Neural progenitor cell (in vitro differentiated cells): ENCODE results near the gene GMEB1. TPM values are rescaled to one million over a fixed set of nuclear protein-coding genes. Genes with fewer than 3 reads are reported as not detected.

ENCODE experiments used
- DNase-seq: peaks from one replicate; pipeline ENCODE4 v3.0.0-alpha.2; 2016; ENCODE audit warnings: low spot score
- H2AFZ ChIP-seq: fragments of 200-600 bp; sonication (generic); replicated peaks from 2 replicates; pipeline ENCODE4 v1.6.1; 2016; ENCODE audit warnings: antibody characterized with exemption
- H3F3A ChIP-seq: fragments of 200-600 bp; sonication (generic); 2 replicates; pipeline ENCODE4 v1.6.1; 2016; ENCODE audit warnings: antibody characterized with exemption, low read depth
- H3K27ac ChIP-seq: fragments of 200-600 bp; sonication (generic); 2 replicates; pipeline ENCODE4 v1.5.1; 2016; ENCODE audit warnings: mild to moderate bottlenecking
- H3K27me3 ChIP-seq: fragments of 200-600 bp; sonication (generic); 2 replicates; pipeline ENCODE4 v1.6.1; 2016; ENCODE audit warnings: mild to moderate bottlenecking, moderate library complexity
- H3K36me3 ChIP-seq: fragments of 200-600 bp; sonication (generic); 2 replicates; pipeline ENCODE4 v1.5.1; 2016
- H3K4me1 ChIP-seq: fragments of 200-600 bp; sonication (generic); 2 replicates; pipeline ENCODE4 v1.6.1; 2016; ENCODE audit warnings: mixed run types
- H3K4me2 ChIP-seq: fragments of 200-600 bp; sonication (generic); 2 replicates; pipeline ENCODE4 v1.6.1; 2016
- H3K4me3 ChIP-seq: fragments of 200-600 bp; sonication (generic); 2 replicates; pipeline ENCODE4 v1.5.1; 2016
- H3K79me2 ChIP-seq: fragments of 200-600 bp; sonication (generic); 2 replicates; pipeline ENCODE4 v1.6.1; 2016; ENCODE audit warnings: low read depth
- H3K9ac ChIP-seq: fragments of 200-600 bp; sonication (generic); 2 replicates; pipeline ENCODE4 v1.6.1; 2016
- H3K9me3 ChIP-seq: fragments of 200-600 bp; sonication (generic); 2 replicates; pipeline ENCODE4 v1.5.1; 2016; ENCODE audit warnings: low read depth
- H4K20me1 ChIP-seq: fragments of 200-600 bp; sonication (generic); 2 replicates; pipeline ENCODE4 v1.6.1; 2016; ENCODE audit warnings: low read depth
- H3K27ac Mint-ChIP-seq: 3 replicates; pipeline ENCODE4 v1.8.0; 2021; ENCODE audit warnings: mixed read lengths
- H3K27me3 Mint-ChIP-seq: 2 replicates; pipeline ENCODE4 v1.8.0; 2022; ENCODE audit warnings: low read depth, mild to moderate bottlenecking, inconsistent platforms, moderate library complexity, mixed read lengths; ENCODE audit not compliant: insufficient read depth
- H3K36me3 Mint-ChIP-seq: 3 replicates; pipeline ENCODE4 v1.8.0; 2021; ENCODE audit warnings: mixed read lengths
- H3K4me1 Mint-ChIP-seq: 3 replicates; pipeline ENCODE4 v1.8.0; 2021; ENCODE audit warnings: mixed read lengths
- H3K4me3 Mint-ChIP-seq: 3 replicates; pipeline ENCODE4 v1.8.0; 2021; ENCODE audit warnings: mild to moderate bottlenecking, moderate library complexity, mixed read lengths
- H3K9me3 Mint-ChIP-seq: 3 replicates; pipeline ENCODE4 v1.8.0; 2020; ENCODE audit warnings: mixed read lengths
- CTCF ChIP-seq: fragments of 200-600 bp; sonication (generic); IDR thresholded peaks from 2 replicates; pipeline ENCODE4 v1.5.1; 2017; ENCODE audit warnings: antibody characterized with exemption, mild to moderate bottlenecking
- EZH2 ChIP-seq: fragments of 200-600 bp; sonication (generic); IDR thresholded peaks from 2 replicates; pipeline ENCODE4 v1.6.1; 2017; ENCODE audit warnings: antibody characterized with exemption, mild to moderate bottlenecking, moderate library complexity
- EZH2phosphoT487 ChIP-seq: fragments of 200-600 bp; sonication (generic); IDR thresholded peaks from 2 replicates; pipeline ENCODE4 v1.6.1; 2017; ENCODE audit warnings: antibody characterized with exemption
- total RNA-seq: library from RNA; depleted of rRNA; stranded (reverse); fragments of >200 nt; gene quantifications from 2 replicates; pipeline ENCODE4 v1.2.3, GENCODE V29; 2015; ENCODE audit warnings: low replicate concordance

The GMEB1 gene
- total RNA-seq, result 12.1 and 16.1 TPM in 2 replicates

- no peaks in the 10 kb centered on the region for H3K36me3 Mint-ChIP-seq
Observed at GRCh38 chr1:28668191-28668955, at the start of gene GMEB1. Gene GMEB1, plus strand, starts transcription at chr1:28668784. Its CDS starts 14,829 bp downstream, at chr1:28683613.

GRCh38 chr1:28631713-28632112 is 36.9 kb upstream of the GMEB1 start:
- no peak overlapping the region for H2AFZ ChIP-seq
- H3K79me2 ChIP-seq, result no peaks in the 10 kb centered on the region
- H3F3A ChIP-seq, result peaks cover 3% of the 10 kb centered on the region
- H3K9me3 Mint-ChIP-seq, result peaks cover 4% of the 10 kb centered on the region
- no peaks in the 10 kb centered on the region for H3K4me1 Mint-ChIP-seq
- no peak overlapping the region for H3K4me3 ChIP-seq
- TF ChIP-seq CTCF (no peak), EZH2 (no peak), EZH2phosphoT487 (no peak)
- H3K36me3 ChIP-seq, result no peaks in the 10 kb centered on the region
- no peaks in the 10 kb centered on the region for H3K9me3 ChIP-seq
- no peak overlapping the region for H3K9ac ChIP-seq
- H3K27me3 Mint-ChIP-seq, result peaks cover 2% of the 10 kb centered on the region
- no peak overlapping the region for H3K4me2 ChIP-seq
- no peaks in the 10 kb centered on the region for H3K27me3 ChIP-seq
- H4K20me1 ChIP-seq, result no peaks in the 10 kb centered on the region
- H3K27ac ChIP-seq, result no peak overlapping the region
- DNase-seq, result no peak
- no peak overlapping the region for H3K4me3 Mint-ChIP-seq
- peaks cover 6% of the 10 kb centered on the region for H3K36me3 Mint-ChIP-seq
- no peak overlapping the region for H3K27ac Mint-ChIP-seq
- H3K4me1 ChIP-seq, result no peaks in the 10 kb centered on the region

More at GRCh38 chr1:28668191-28668955, at the start of gene GMEB1:
- Mint-ChIP-seq H3K4me1 (peaks cover 17% of the 10 kb centered on the region), H3K27me3 (peaks cover 6% of the 10 kb centered on the region), H3K27ac (peak within 1 kb of the TSS; percentile 98), H3K9me3 (no peaks in the 10 kb centered on the region), H3K4me3 (peak within 1 kb of the TSS; percentile 93)
- TF ChIP-seq EZH2phosphoT487, result no peak
- TF ChIP-seq CTCF, result no peak
- no peak for TF ChIP-seq EZH2
- Histone ChIP-seq H3K4me1 (peaks cover 13% of the 10 kb centered on the region), H4K20me1 (no peaks in the 10 kb centered on the region), H3K9ac (peak within 1 kb of the TSS; percentile 90), H2AFZ (peak within 1 kb of the TSS; percentile 85), H3K27ac (peak within 1 kb of the TSS; percentile 97), H3K9me3 (no peaks in the 10 kb centered on the region), H3K27me3 (no peaks in the 10 kb centered on the region), H3K36me3 (no peaks in the 10 kb centered on the region), H3F3A (peaks cover 45% of the 10 kb centered on the region), H3K4me2 (peak within 1 kb of the TSS; percentile 80), H3K4me3 (peak within 1 kb of the TSS; percentile 100), H3K79me2 (peaks cover 42% of the 10 kb centered on the region)
- peak; percentile 98 for DNase-seq

- H3K9ac ChIP-seq, result no peak overlapping the region
- no peak for TF ChIP-seq EZH2phosphoT487
- TF ChIP-seq EZH2, result no peak
- no peak for TF ChIP-seq CTCF
- H3K4me2 ChIP-seq, result no peak overlapping the region
- DNase-seq, result no peak
- H3K79me2 ChIP-seq, result no peaks in the 10 kb centered on the region
- H3K4me1 ChIP-seq, result no peaks in the 10 kb centered on the region
- no peaks in the 10 kb centered on the region for H3K27me3 ChIP-seq
- Mint-ChIP-seq H3K27ac (no peak overlapping the region), H3K27me3 (peaks cover 2% of the 10 kb centered on the region), H3K9me3 (peaks cover 4% of the 10 kb centered on the region), H3K36me3 (peaks cover 6% of the 10 kb centered on the region), H3K4me3 (no peak overlapping the region), H3K4me1 (no peaks in the 10 kb centered on the region)
- H3F3A ChIP-seq, result peaks cover 3% of the 10 kb centered on the region
- H3K27ac ChIP-seq, result no peak overlapping the region
- H2AFZ ChIP-seq, result no peak overlapping the region
- no peak overlapping the region for H3K4me3 ChIP-seq
- H3K36me3 ChIP-seq, result no peaks in the 10 kb centered on the region
- H3K9me3 ChIP-seq, result no peaks in the 10 kb centered on the region
- H4K20me1 ChIP-seq, result no peaks in the 10 kb centered on the region
Observed at GRCh38 chr1:28632560-28632959, 36.0 kb upstream of the GMEB1 start.
